CD4-positive, alpha-beta T cell (primary cell): ENCODE measurements around the gene TEKTIP1. TPM values are rescaled to one million over a fixed set of nuclear protein-coding genes. Genes with fewer than 3 reads are reported as not detected.

Experiments used
- ATAC-seq: fragments of 200-7000 bp; cut with Tn5 transposase; one replicate; pipeline ENCODE4 v1.10.0; 2022; ENCODE audit warnings: mild to moderate bottlenecking; ENCODE audit not compliant: poor library complexity
- CTCF ChIA-PET: fragments of 350-600 bp; sonication (Branson Sonifier 250); formaldehyde crosslinking; loops from one replicate; lab custom pipeline; 2021; ENCODE audit warnings: antibody characterized with exemption, inconsistent platforms; lab: Charles Lee
- POLR2A ChIA-PET: fragments of 350-600 bp; sonication (Branson Sonifier 250); formaldehyde crosslinking; loops from one replicate; lab custom pipeline; 2021; ENCODE audit warnings: antibody characterized with exemption, inconsistent platforms; lab: Charles Lee
- DNase-seq, 14 experiments: peaks; one replicate each; pipeline ENCODE4 v3.0.0-alpha.2; 2013 to 2020; ENCODE audit warnings: mixed read lengths in 2 of 14
- H3K27ac ChIP-seq, 2 donors: one replicate each; pipeline versions ENCODE4 v1.5.1 to v1.7.0; 2013; ENCODE audit warnings: low read length in 2 of 2, low read depth in 1 of 2, mild to moderate bottlenecking in 1 of 2
- H3K27me3 ChIP-seq, 2 experiments: 1 replicate in 1 of 2; 2 replicates in 1 of 2; pipeline versions ENCODE4 v1.6.1 to v1.7.0; 2013; ENCODE audit warnings: low read length in 2 of 2, control low read depth in 1 of 2, mild to moderate bottlenecking in 1 of 2, moderate library complexity in 1 of 2; ENCODE audit not compliant: insufficient read depth in 2 of 2, control insufficient read depth in 1 of 2
- H3K36me3 ChIP-seq: one replicate; pipeline ENCODE4 v1.6.1; 2013; ENCODE audit warnings: low read length, control low read depth; ENCODE audit not compliant: insufficient read depth
- H3K4me1 ChIP-seq: one replicate; pipeline ENCODE4 v1.6.1; 2013; ENCODE audit warnings: low read length, control low read depth; ENCODE audit not compliant: insufficient read depth
- H3K4me3 ChIP-seq: one replicate; pipeline ENCODE4 v1.5.1; 2013; ENCODE audit warnings: mild to moderate bottlenecking, low read length, moderate library complexity
- H3K9me3 ChIP-seq, 2 experiments: 1 replicate in 1 of 2; 2 replicates in 1 of 2; pipeline versions ENCODE4 v1.6.1 to v1.7.0; 2013; ENCODE audit warnings: low read length in 2 of 2, mild to moderate bottlenecking in 2 of 2, control low read depth in 1 of 2, moderate library complexity in 1 of 2; ENCODE audit not compliant: control insufficient read depth in 1 of 2, insufficient read depth in 1 of 2
- H3K27ac Mint-ChIP-seq: one replicate; pipeline ENCODE4 v1.8.0; 2020; ENCODE audit warnings: mixed read lengths
- H3K27me3 Mint-ChIP-seq: one replicate; pipeline ENCODE4 v1.8.0; 2021; ENCODE audit warnings: mixed read lengths
- H3K36me3 Mint-ChIP-seq: one replicate; pipeline ENCODE4 v1.8.0; 2021; ENCODE audit warnings: low read depth, mixed read lengths
- H3K4me1 Mint-ChIP-seq: one replicate; pipeline ENCODE4 v1.8.0; 2021; ENCODE audit warnings: low read depth, mixed read lengths
- H3K4me3 Mint-ChIP-seq: one replicate; pipeline ENCODE4 v1.8.0; 2020; ENCODE audit warnings: mild to moderate bottlenecking, mixed read lengths
- H3K9me3 Mint-ChIP-seq: one replicate; pipeline ENCODE4 v1.8.0; 2020; ENCODE audit warnings: mixed read lengths
- CTCF ChIP-seq: fragments of 200-600 bp; IDR thresholded peaks from one replicate; pipeline ENCODE4 v1.8.0; 2022; ENCODE audit warnings: antibody characterized with exemption, mild to moderate bottlenecking
- intact Hi-C, 2 experiments: fragments of 100-400 bp; cut with DNase I in 1 of 2; cut with micrococcal nuclease in 1 of 2; formaldehyde crosslinking; loops; one replicate each; pipeline versions ENCODE4 v1.15.1 to v1.9.0; 2023 to 2025; cut with DNase I, micrococcal nuclease
- total RNA-seq, 174 experiments: library from RNA in 2 of 174; stranded (reverse) in 2 of 174; gene quantifications; one replicate each; pipeline ENCODE4 v1.2.3 and lab custom pipeline; 2021 to 2026

TEKTIP1 gene
- total RNA-seq, 2 experiments from 2014 or later, result 5.7 to 6.0 TPM

GRCh38 chr19:3547301-3547731, 8.3 kb downstream of the TEKTIP1 start:
- H3K9me3 ChIP-seq, result no peaks in the 10 kb centered on the region
- no peak overlapping the region for H3K27ac ChIP-seq
- H3K27ac Mint-ChIP-seq, result no peak overlapping the region
- no peaks in the 10 kb centered on the region for H3K27me3 Mint-ChIP-seq
- peaks cover 29% of the 10 kb centered on the region for H3K36me3 Mint-ChIP-seq
- peaks cover 47% of the 10 kb centered on the region for H3K36me3 ChIP-seq
- DNase-seq, result peak in 7 of 14 experiments; percentile 21 to 59 (median 42)
- intact Hi-C loops, result loop anchor here (5.0 kb wide), 2 partner anchors 40 kb away; partner anchors contain the start of genes FZR1 (in 1 of the 2) and GIPC3 (in 1 of the 2)
- H3K4me3 ChIP-seq, result no peak overlapping the region
- ATAC-seq, result peak; percentile 16
- POLR2A ChIA-PET, result interaction anchor here (0.7 to 3.7 kb wide), 2 partner anchors 10 kb away, joined by 3 to 21 read pairs; partner anchors contain the start of gene MFSD12
- no peak overlapping the region for H3K4me3 Mint-ChIP-seq
- H3K9me3 Mint-ChIP-seq, result no peaks in the 10 kb centered on the region
- TF ChIP-seq CTCF, result peak; percentile 56
- H3K4me1 ChIP-seq, result peaks cover 29% of the 10 kb centered on the region
- peaks cover 20% of the 10 kb centered on the region for H3K4me1 Mint-ChIP-seq
- no peaks in the 10 kb centered on the region for H3K27me3 ChIP-seq
- CTCF ChIA-PET, result interaction anchor here (1.0 to 1.1 kb wide), 2 partner anchors 9 to 26 kb away, joined by 3 read pairs; no protein-coding TSS in a partner anchor

- Mint-ChIP-seq H3K4me3 (no peak overlapping the region), H3K36me3 (peaks cover 29% of the 10 kb centered on the region), H3K27me3 (no peaks in the 10 kb centered on the region), H3K9me3 (no peaks in the 10 kb centered on the region), H3K4me1 (peaks cover 20% of the 10 kb centered on the region), H3K27ac (no peak overlapping the region)
- TF ChIP-seq CTCF, result peak; percentile 4
- no peak overlapping the region for H3K27ac ChIP-seq
- H3K9me3 ChIP-seq, result no peaks in the 10 kb centered on the region
- peak in 1 of 14 experiments; percentile 35 for DNase-seq
- H3K36me3 ChIP-seq, result peaks cover 45% of the 10 kb centered on the region
- ChIA-PET POLR2A (interaction anchor here (0.7 to 1.3 kb wide), 2 partner anchors 9 to 10 kb away, joined by 3 read pairs; no protein-coding TSS in a partner anchor), CTCF (interaction anchor here (1.0 to 1.1 kb wide), 2 partner anchors 9 to 26 kb away, joined by 3 read pairs; no protein-coding TSS in a partner anchor)
- peaks cover 34% of the 10 kb centered on the region for H3K4me1 ChIP-seq
- intact Hi-C loops, result loop anchor here (5.0 kb wide), 2 partner anchors 39 to 41 kb away; partner anchors contain the start of genes FZR1 (in 1 of the 2) and GIPC3 (in 1 of the 2)
- no peak overlapping the region for H3K4me3 ChIP-seq
- no peaks in the 10 kb centered on the region for H3K27me3 ChIP-seq
- no peak for ATAC-seq
Observed at GRCh38 chr19:3547767-3548282, 8.9 kb downstream of the TEKTIP1 start.

GRCh38 chr19:3548606-3549005, 9.6 kb downstream of the TEKTIP1 start:
- ATAC-seq (no peak), DNase-seq (peak in 2 of 14 experiments; percentile 56 to 64)
- Mint-ChIP-seq H3K36me3 (peaks cover 29% of the 10 kb centered on the region), H3K9me3 (no peaks in the 10 kb centered on the region), H3K4me3 (no peak overlapping the region), H3K4me1 (peaks cover 20% of the 10 kb centered on the region), H3K27me3 (no peaks in the 10 kb centered on the region), H3K27ac (peak overlapping the region; percentile 36)
- ChIA-PET CTCF (no interaction called here), POLR2A (interaction anchor here (1.3 kb wide), 1 partner anchor 8 kb away, joined by 3 read pairs; no protein-coding TSS in a partner anchor)
- H3K27ac ChIP-seq, result no peak overlapping the region
- TF ChIP-seq CTCF, result no peak
- H3K4me3 ChIP-seq, result no peak overlapping the region
- peaks cover 41% of the 10 kb centered on the region for H3K4me1 ChIP-seq
- no peaks in the 10 kb centered on the region for H3K27me3 ChIP-seq
- H3K36me3 ChIP-seq, result peaks cover 41% of the 10 kb centered on the region
- intact Hi-C loops, result loop anchor here (5.0 kb wide), 2 partner anchors 39 to 41 kb away; partner anchors contain the start of genes FZR1 (in 1 of the 2) and GIPC3 (in 1 of the 2)
- H3K9me3 ChIP-seq, result no peaks in the 10 kb centered on the region
